ENCODE results near the gene EIF4G3. TPM values are rescaled to one million over a fixed set of nuclear protein-coding genes. Genes with fewer than 3 reads are reported as not detected.

EIF4G3 gene
- total and polyA plus RNA-seq, 10 donors: 14.3 to 97.3 (median 64.1) TPM

DNA sequence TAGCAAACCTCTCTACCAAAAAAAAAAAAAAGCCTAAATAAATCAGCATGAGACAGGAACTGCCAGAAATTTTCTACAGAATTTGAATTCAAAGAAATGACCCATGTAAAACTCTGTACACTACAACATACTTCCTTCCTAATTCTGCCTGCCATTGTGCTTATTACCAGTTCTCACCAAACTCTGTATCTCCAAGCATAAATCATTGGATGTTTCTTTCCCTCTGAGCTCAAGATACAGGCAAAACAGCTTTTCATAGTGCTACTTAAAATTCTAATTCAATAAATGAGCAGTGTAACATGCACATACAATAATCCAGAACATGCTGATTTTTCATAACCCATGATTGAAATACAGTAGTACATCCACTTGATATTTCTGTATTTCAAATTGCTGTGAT, 87.0 kb downstream of the EIF4G3 start:
- peaks cover 0 to 7% (median 0%) of the 10 kb centered on the region in 8 donors for H3K9me3 ChIP-seq
- peaks cover 4 to 30% (median 18%) of the 10 kb centered on the region in 6 donors for H3K4me1 ChIP-seq
- H3K27ac ChIP-seq: peak overlapping the region in 3 of 8 donors; percentile 63 to 75 (median 74)
- intact Hi-C loops (cut with DNase I; ENCODE audit: low total_unique reads): no loop called here
- H3K4me3 ChIP-seq: no peak overlapping the region
- TF ChIP-seq POLR2AphosphoS5 (IDR thresholded peaks at IDR 0.05) (no peak), POLR2A (IDR thresholded peaks at IDR 0.05) (no peak), CTCF (IDR thresholded peaks at IDR 0.05 in 8 of 11, conservative IDR thresholded peaks at IDR 0.05 in 3 of 11) (no peak)
- DNase-seq: no peak
- no peaks in the 10 kb centered on the region for H3K27me3 ChIP-seq (replicated peaks in 1 of 7)
- H3K36me3 ChIP-seq: peaks cover 0 to 45% (median 15%) of the 10 kb centered on the region in 6 donors

- Histone ChIP-seq H3K4me1 (peaks cover 4 to 30% (median 18%) of the 10 kb centered on the region in 6 donors), H3K27me3 (replicated peaks in 1 of 7) (no peaks in the 10 kb centered on the region), H3K4me3 (no peak overlapping the region), H3K36me3 (peaks cover 0 to 48% (median 15%) of the 10 kb centered on the region in 6 donors), H3K9me3 (peaks cover 0 to 7% (median 0%) of the 10 kb centered on the region in 8 donors), H3K27ac (peak overlapping the region in 3 of 8 donors; percentile 63 to 75 (median 74))
- TF ChIP-seq POLR2A (IDR thresholded peaks at IDR 0.05) (no peak), CTCF (IDR thresholded peaks at IDR 0.05 in 8 of 11, conservative IDR thresholded peaks at IDR 0.05 in 3 of 11) (no peak), POLR2AphosphoS5 (IDR thresholded peaks at IDR 0.05) (no peak)
- no peak for DNase-seq
- WGBS, 5 donors: 61 to 78% (median 67%) methylated on average over 2 of the region's 2 CpGs
- intact Hi-C loops (cut with DNase I; ENCODE audit: low total_unique reads): no loop called here
These were observed 87.4 kb downstream of the EIF4G3 start for GRCh38 chr1:21089299-21089698.

DNA sequence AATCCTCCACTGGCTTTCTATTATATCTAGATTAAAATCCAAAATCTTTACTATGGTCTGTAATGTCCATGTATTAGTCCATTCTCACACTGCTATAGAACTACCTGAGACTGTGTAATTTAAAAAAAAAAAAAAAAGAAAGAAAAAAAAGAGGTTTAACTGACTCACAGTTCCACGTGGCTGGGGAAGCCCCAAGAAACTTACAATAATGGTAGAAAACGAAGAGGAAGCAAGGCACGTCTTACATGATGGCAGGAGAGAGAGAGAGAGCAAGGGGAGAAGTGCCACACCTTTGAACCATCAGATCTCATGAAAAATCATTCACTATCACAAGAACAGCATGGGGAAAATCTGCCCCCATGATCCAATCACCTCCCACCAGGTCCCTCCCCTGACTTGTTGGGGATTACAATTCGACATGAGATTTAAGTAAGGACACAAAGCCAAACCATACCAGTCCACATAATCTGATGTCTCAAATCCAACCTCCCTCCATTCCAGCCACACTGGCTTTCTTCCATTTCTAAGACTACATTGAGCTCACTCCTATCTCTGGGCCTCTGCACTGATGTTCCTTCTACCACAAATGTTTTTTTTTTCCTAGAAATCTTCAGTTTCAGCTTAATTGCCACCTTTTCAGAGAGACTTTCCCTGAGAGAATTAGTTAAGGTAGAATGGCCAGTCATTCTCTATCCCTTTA, 92.4 kb downstream of the EIF4G3 start:
- TF ChIP-seq POLR2AphosphoS5 (IDR thresholded peaks at IDR 0.05): no peak
- TF ChIP-seq CTCF (IDR thresholded peaks at IDR 0.05 in 8 of 11, conservative IDR thresholded peaks at IDR 0.05 in 3 of 11): no peak
- 42 to 60% (median 51%) methylated on average over 4 of the region's 4 CpGs for WGBS, 5 donors
- peaks cover 0 to 83% (median 17%) of the 10 kb centered on the region in 6 donors for H3K36me3 ChIP-seq
- no peak for DNase-seq
- H3K4me3 ChIP-seq: no peak overlapping the region
- no peaks in the 10 kb centered on the region for H3K27me3 ChIP-seq (replicated peaks in 1 of 7)
- H3K27ac ChIP-seq: no peak overlapping the region
- intact Hi-C loops (cut with DNase I; ENCODE audit: low total_unique reads): no loop called here
- peaks cover 0 to 8% (median under 1%) of the 10 kb centered on the region in 6 donors for H3K4me1 ChIP-seq
- no peaks in the 10 kb centered on the region for H3K9me3 ChIP-seq

DNA sequence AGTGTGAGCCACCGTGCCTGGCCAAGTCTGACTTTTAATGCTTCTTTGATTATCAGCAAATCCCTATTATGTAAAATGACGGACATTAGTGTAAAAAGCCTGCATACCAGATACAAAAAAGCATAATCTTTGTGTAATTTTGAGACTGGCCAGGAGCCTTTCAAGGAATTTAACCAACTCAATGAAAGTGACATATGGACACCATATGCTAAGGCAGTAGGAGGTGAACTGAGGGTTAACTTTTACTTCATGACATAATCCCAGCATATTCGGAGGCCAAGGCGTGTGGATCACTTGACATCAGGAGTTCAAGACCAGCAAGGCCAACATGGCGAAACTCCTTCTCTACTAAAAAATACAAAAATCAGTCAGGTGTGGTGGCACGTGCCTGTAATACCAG, 94.6 kb downstream of the EIF4G3 start:
- TF ChIP-seq POLR2A (IDR thresholded peaks at IDR 0.05): no peak
- no peak for TF ChIP-seq CTCF (IDR thresholded peaks at IDR 0.05 in 8 of 11, conservative IDR thresholded peaks at IDR 0.05 in 3 of 11)
- no peak for TF ChIP-seq POLR2AphosphoS5 (IDR thresholded peaks at IDR 0.05)
- no peak for DNase-seq
- Histone ChIP-seq H3K4me1 (peaks cover 0 to 14% (median under 1%) of the 10 kb centered on the region in 6 donors), H3K27me3 (replicated peaks in 1 of 7) (no peaks in the 10 kb centered on the region), H3K36me3 (peaks cover 0 to 72% (median 9%) of the 10 kb centered on the region in 6 donors), H3K27ac (no peak overlapping the region), H3K4me3 (no peak overlapping the region), H3K9me3 (no peaks in the 10 kb centered on the region)
- intact Hi-C loops (cut with DNase I; ENCODE audit: low total_unique reads): no loop called here
- WGBS, 5 donors: 88 to 96% (median 92%) methylated on average over 6 of the region's 6 CpGs

Measured in spleen (tissue), 11 donors.